Stimulated activated naive CD4-positive, alpha-beta T cell (primary cell): Measurements from ENCODE around the gene UNC5C.

Experiments used
- DNase-seq, 6 experiments: peaks; one replicate each; lab custom pipeline; 2025; lab: John Stamatoyannopoulos, UW

Gene UNC5C

DNA sequence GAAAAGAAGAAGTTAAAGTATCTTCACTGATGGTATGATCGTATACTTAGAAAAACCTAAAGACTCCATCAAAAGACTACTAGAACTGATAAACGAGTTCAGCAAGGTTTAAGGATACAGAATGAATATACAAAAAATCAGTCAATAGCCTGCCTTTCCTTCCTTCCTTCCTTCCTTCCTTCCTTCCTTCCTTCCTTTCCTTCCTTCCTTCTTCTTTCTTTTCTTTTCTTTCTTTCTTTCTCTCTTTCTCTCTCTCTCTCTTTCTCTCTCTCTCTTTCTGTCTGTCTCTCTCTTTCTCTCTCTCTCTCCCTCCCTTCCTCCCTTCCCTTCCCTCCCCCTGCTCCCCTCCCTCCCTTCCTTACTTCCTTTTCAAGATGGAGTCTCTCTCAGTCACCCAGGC lies 428.3 kb downstream of the UNC5C start:
- DNase-seq: no peak

DNA sequence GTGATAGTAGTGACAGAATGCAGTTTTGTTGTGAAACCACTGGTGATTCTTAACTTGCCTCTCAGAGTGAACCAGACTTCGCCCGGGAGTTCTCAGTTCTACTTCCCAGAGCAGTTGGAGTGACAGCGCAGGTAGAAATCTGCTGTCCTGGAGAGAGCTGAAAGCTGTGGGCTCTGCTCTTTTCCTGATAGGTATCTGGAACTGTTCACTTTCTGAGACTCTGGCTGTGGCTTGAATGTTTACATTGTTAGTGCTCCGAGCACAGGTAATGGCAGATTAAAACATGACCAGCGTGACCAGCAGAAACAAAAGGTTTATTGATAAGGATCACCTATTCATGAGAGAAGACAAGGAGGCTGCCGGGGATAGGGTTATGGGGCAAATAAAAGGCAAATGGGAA lies 430.3 kb downstream of the UNC5C start:
- no peak for DNase-seq

DNA sequence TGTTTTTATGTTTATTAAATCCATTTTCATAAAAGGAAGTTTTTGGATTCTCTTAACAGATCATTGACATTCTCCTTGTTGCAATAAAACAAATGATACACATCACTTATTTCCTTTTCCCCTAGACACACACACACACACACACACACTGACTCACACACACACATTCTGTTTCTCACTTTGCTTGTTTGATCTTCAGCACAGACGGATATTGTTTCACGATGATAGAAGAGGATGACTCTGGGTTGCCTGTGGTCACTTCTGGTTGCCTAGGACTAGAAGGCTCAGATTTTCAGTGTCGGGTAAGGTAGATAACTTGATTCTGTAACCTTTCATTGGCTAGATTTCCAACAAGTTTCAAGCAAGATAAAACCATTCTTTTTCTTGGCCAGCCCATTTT lies 434.3 kb downstream of the UNC5C start:
- DNase-seq: peak in 1 of 6 experiments; percentile 1
